Naive thymus-derived CD8-positive, alpha-beta T cell (primary cell): ENCODE data around the gene NCKAP5. TPM values are rescaled to one million over a fixed set of nuclear protein-coding genes. Genes with fewer than 3 reads are reported as not detected.

Experiments used
- ATAC-seq, 2 donors: fragments of 150-1000 bp; cut with Tn5 transposase in 1 of 2; sonication (Bioruptor Pico), chemical (Tn5 transposase) in 1 of 2; 1 replicate in 1 of 2; 2 replicates in 1 of 2; pipeline ENCODE4 v1.10.0; 2021; ENCODE audit warnings: mild to moderate bottlenecking in 2 of 2, moderate library complexity in 2 of 2
- POLR2A ChIA-PET: fragments of 350-600 bp; sonication (Branson Sonifier 250); formaldehyde crosslinking; loops from one replicate; lab custom pipeline; 2021; ENCODE audit warnings: antibody characterized with exemption; lab: Charles Lee
- DNase-seq, 10 donors: peaks; one replicate each; pipeline versions ENCODE4 v3.0.0 to v3.0.0-alpha.2; 2020 to 2022
- H3K27ac Mint-ChIP-seq, 10 donors: one replicate each; pipeline ENCODE4 v1.8.0; 2020 to 2022; ENCODE audit warnings: mild to moderate bottlenecking in 10 of 10, mixed read lengths in 10 of 10, moderate library complexity in 4 of 10, inconsistent platforms in 1 of 10
- H3K27me3 Mint-ChIP-seq, 5 donors: one replicate each; pipeline ENCODE4 v1.8.0; 2021 to 2022; ENCODE audit warnings: mixed read lengths in 5 of 5
- H3K36me3 Mint-ChIP-seq, 3 donors: one replicate each; pipeline ENCODE4 v1.8.0; 2020 to 2022; ENCODE audit warnings: mixed read lengths in 3 of 3, mild to moderate bottlenecking in 2 of 3, inconsistent platforms in 1 of 3
- H3K4me1 Mint-ChIP-seq, 4 donors: one replicate each; pipeline ENCODE4 v1.8.0; 2021 to 2022; ENCODE audit warnings: mixed read lengths in 4 of 4
- H3K4me3 Mint-ChIP-seq, 10 donors: one replicate each; pipeline ENCODE4 v1.8.0; 2020 to 2022; ENCODE audit warnings: mild to moderate bottlenecking in 10 of 10, mixed read lengths in 10 of 10, moderate library complexity in 6 of 10, inconsistent platforms in 1 of 10
- H3K9me3 Mint-ChIP-seq, 9 donors: one replicate each; pipeline ENCODE4 v1.8.0; 2020 to 2022; ENCODE audit warnings: mixed read lengths in 9 of 9, mild to moderate bottlenecking in 3 of 9, inconsistent platforms in 1 of 9, moderate library complexity in 1 of 9
- polyA plus RNA-seq, 3 donors: library from polyadenylated mRNA; unstranded; fragments of 300-500 nt; fragmentation: Illumina TruSeq; gene quantifications; one replicate each; pipeline ENCODE4 v1.2.3, GENCODE V29; 2021
- total RNA-seq, 8 experiments: library from RNA in 2 of 8; stranded (reverse) in 2 of 8; gene quantifications; one replicate each; pipeline ENCODE4 v1.2.3 and lab custom pipeline; 2021 to 2026

Gene NCKAP5
- total and polyA plus RNA-seq, 5 experiments from 2014 or later: not detected

DNA sequence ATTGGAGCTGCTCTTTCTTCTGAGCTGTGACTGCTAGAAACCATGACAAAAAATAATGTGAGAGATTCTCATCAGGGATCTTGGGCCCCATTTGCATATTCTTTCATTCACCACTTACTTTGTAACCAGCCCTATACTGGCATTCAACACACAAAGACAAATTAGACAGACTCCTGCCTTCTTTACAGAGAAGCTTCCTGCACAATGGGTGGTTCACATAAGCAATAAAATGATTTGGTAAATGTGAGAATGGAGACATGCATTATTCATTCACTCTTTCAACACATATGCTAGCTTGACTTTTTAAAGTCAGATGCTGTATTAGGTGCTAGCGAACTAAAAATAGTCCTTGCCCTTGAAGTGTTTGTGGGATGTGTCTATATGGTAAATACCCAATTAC lies 174.4 kb downstream of the NCKAP5 start:
- Mint-ChIP-seq H3K4me1 (peaks cover 0 to 3% (median 0%) of the 10 kb centered on the region in 4 donors), H3K27me3 (peaks cover 0 to 13% (median 6%) of the 10 kb centered on the region in 5 donors), H3K4me3 (no peak overlapping the region), H3K36me3 (peaks cover 0 to 5% (median 0%) of the 10 kb centered on the region in 3 donors), H3K27ac (no peak overlapping the region), H3K9me3 (peaks cover 0 to 46% (median 4%) of the 10 kb centered on the region in 9 donors)
- POLR2A ChIA-PET: no interaction called here
- ATAC-seq (no peak), DNase-seq (no peak)

DNA sequence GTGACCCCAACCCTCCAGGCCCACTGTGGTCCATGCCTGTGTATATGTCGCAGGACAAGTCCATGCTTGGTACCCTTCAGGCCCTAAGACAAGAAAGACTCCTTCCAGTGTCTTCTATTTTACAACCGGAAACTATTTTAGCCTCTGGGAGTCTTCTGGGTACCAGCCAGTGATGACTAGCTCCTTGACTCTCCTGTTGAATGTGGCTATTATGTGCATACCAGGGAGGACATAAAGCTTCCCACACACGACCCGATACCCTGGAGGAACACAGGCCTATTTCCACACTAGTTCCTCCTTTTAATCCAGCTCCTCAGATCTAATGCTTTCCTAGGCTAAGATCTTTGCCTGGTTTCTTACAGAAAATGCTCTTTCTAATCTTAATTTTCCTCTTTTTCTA lies 178.1 kb downstream of the NCKAP5 start:
- ATAC-seq (no peak), DNase-seq (no peak)
- Mint-ChIP-seq H3K36me3 (peaks cover 0 to 5% (median 0%) of the 10 kb centered on the region in 3 donors), H3K9me3 (peaks cover 3 to 47% (median 9%) of the 10 kb centered on the region in 9 donors), H3K4me1 (peaks cover 0 to 3% (median 0%) of the 10 kb centered on the region in 4 donors), H3K27me3 (peaks cover 0 to 13% (median 4%) of the 10 kb centered on the region in 5 donors), H3K27ac (no peak overlapping the region), H3K4me3 (no peak overlapping the region)
- POLR2A ChIA-PET: no interaction called here

- no peak overlapping the region for H3K4me3 Mint-ChIP-seq
- no peak overlapping the region for H3K27ac Mint-ChIP-seq
- ATAC-seq (no peak), DNase-seq (no peak)
- peaks cover 0 to 3% (median 0%) of the 10 kb centered on the region in 4 donors for H3K4me1 Mint-ChIP-seq
- H3K36me3 Mint-ChIP-seq: peaks cover 0 to 5% (median 0%) of the 10 kb centered on the region in 3 donors
- POLR2A ChIA-PET: no interaction called here
- H3K9me3 Mint-ChIP-seq: peaks cover 3 to 47% (median 9%) of the 10 kb centered on the region in 9 donors
- peaks cover 0 to 13% (median 4%) of the 10 kb centered on the region in 5 donors for H3K27me3 Mint-ChIP-seq
Measured at GRCh38 chr2:133389569-133389968, 178.7 kb downstream of the NCKAP5 start.

DNA sequence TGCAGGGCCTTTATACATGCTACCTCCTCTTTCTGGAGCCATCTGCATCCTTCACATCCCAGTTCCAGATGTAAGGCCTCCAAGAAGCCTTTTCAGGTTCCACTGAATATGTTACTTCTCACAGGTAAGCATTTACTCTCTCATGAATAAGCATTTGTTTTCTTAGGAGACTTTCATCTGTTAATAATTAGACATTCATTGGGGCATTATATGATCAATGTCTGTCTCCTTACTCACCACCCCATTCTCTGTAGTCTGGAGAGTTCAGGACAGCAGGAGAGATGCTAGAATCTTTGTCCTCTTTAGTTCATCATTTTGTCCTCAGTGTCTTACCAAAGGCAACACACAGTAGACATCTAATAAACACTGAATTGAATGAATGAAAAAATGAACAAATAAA lies 185.7 kb downstream of the NCKAP5 start:
- H3K27me3 Mint-ChIP-seq: no peaks in the 10 kb centered on the region
- no peak for DNase-seq
- no peaks in the 10 kb centered on the region for H3K4me1 Mint-ChIP-seq
- H3K36me3 Mint-ChIP-seq: no peaks in the 10 kb centered on the region
- POLR2A ChIA-PET: no interaction called here
- ATAC-seq: no peak
- H3K4me3 Mint-ChIP-seq: no peak overlapping the region
- peaks cover 2 to 28% (median 6%) of the 10 kb centered on the region in 9 donors for H3K9me3 Mint-ChIP-seq
- H3K27ac Mint-ChIP-seq: no peak overlapping the region

GRCh38 chr2:133380991-133381390 lies 187.3 kb downstream of the NCKAP5 start:
- Mint-ChIP-seq H3K36me3 (no peaks in the 10 kb centered on the region), H3K27ac (no peak overlapping the region), H3K27me3 (no peaks in the 10 kb centered on the region), H3K4me1 (no peaks in the 10 kb centered on the region), H3K4me3 (no peak overlapping the region), H3K9me3 (peaks cover 0 to 20% (median 3%) of the 10 kb centered on the region in 9 donors)
- ATAC-seq (no peak), DNase-seq (no peak)
- POLR2A ChIA-PET: no interaction called here

DNA sequence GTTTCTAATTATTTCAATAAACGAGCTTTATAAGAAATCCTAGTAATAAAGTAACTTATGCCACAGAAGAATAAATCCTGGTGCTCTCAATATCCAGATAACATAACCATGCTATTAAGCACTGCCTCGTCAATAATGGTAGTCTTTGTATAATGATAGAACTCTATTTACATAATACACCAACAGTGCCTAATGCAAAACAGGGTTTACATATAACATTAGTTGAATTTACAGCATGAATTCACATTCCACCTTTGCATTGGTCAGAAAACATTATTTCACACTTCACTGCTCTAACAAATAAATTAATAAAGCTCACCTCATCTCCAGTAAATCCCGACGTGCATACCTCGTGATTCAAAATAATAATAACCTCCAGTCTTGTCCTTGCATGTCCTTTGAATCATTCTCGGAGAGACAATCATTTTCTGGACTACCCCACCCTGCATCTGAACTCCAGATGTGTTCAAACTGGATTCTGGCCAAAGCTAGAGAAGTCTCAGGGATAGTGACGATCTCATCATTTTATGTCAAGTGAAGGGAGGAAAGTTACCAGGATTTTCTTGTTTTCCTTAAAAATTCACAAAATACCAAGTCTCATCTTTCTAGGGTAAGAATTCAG lies 189.2 kb downstream of the NCKAP5 start:
- no peak for ATAC-seq
- no peak overlapping the region for H3K27ac Mint-ChIP-seq
- H3K4me1 Mint-ChIP-seq: no peaks in the 10 kb centered on the region

GRCh38 chr2:133378386-133378785 lies 189.9 kb downstream of the NCKAP5 start:
- POLR2A ChIA-PET: no interaction called here
- ATAC-seq: no peak
- H3K36me3 Mint-ChIP-seq: no peaks in the 10 kb centered on the region

More for the DNA sequence above, 189.2 kb downstream of the NCKAP5 start:
- H3K4me3 Mint-ChIP-seq: no peak overlapping the region
- no peak for DNase-seq
- POLR2A ChIA-PET: no interaction called here
- no peaks in the 10 kb centered on the region for H3K27me3 Mint-ChIP-seq
- H3K9me3 Mint-ChIP-seq: peaks cover 0 to 20% (median 2%) of the 10 kb centered on the region in 9 donors
- no peaks in the 10 kb centered on the region for H3K36me3 Mint-ChIP-seq

DNA sequence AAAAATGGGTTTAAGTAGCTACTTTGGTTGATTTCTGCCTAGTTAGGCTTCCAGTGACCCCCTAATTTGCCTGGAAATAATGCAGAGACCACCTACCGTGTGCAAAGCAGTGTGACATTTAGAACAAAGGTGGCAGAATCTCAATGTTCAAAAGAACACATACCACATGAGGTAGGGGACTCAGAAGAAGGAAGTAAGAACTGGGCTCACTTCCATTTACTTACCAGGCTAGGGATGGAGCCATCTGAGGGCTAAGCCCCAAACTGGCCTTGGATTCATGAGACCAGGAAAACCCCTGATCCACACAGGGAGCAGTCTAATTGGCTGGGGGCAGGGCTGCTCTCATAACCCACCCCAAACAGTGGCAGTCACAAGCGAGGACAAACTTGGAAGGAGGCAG lies 190.7 kb downstream of the NCKAP5 start:
- Mint-ChIP-seq H3K4me3 (no peak overlapping the region), H3K27ac (no peak overlapping the region), H3K27me3 (no peaks in the 10 kb centered on the region), H3K4me1 (no peaks in the 10 kb centered on the region), H3K9me3 (peaks cover 0 to 26% (median 5%) of the 10 kb centered on the region in 9 donors), H3K36me3 (no peaks in the 10 kb centered on the region)
- POLR2A ChIA-PET: no interaction called here
- DNase-seq: no peak
- ATAC-seq: no peak

More at GRCh38 chr2:133378386-133378785, 189.9 kb downstream of the NCKAP5 start:
- H3K4me3 Mint-ChIP-seq: no peak overlapping the region
- no peaks in the 10 kb centered on the region for H3K4me1 Mint-ChIP-seq
- no peaks in the 10 kb centered on the region for H3K27me3 Mint-ChIP-seq
- H3K9me3 Mint-ChIP-seq: peaks cover 0 to 24% (median 2%) of the 10 kb centered on the region in 9 donors
- H3K27ac Mint-ChIP-seq: no peak overlapping the region
- no peak for DNase-seq

GRCh38 chr2:133377021-133377481 lies 191.2 kb downstream of the NCKAP5 start:
- Mint-ChIP-seq H3K4me3 (no peak overlapping the region), H3K27ac (no peak overlapping the region), H3K36me3 (no peaks in the 10 kb centered on the region), H3K27me3 (no peaks in the 10 kb centered on the region), H3K4me1 (no peaks in the 10 kb centered on the region), H3K9me3 (peaks cover 0 to 24% (median 0%) of the 10 kb centered on the region in 9 donors)
- DNase-seq (no peak), ATAC-seq (no peak)
- POLR2A ChIA-PET: no interaction called here

DNA sequence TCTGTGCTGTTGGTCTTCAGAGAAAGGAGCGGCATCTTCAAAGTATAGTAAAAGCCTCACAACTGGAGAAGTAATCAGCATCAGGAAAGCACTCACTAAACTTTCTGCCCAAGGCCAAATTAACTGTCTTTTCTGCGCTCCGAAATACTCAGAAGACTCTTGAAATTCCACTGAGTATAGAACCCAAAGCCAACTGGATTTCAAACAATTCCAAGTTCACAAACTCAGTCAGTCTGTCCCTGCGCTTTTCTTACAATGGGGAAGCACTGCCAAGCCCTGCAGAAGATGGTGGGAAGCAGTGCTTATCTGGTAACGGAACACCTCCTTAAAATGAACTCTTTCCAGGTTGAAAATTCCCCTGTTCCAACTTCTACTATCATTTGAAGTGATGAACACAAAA lies 193.5 kb downstream of the NCKAP5 start:
- Mint-ChIP-seq H3K4me3 (no peak overlapping the region), H3K27me3 (no peaks in the 10 kb centered on the region), H3K4me1 (no peaks in the 10 kb centered on the region), H3K9me3 (peaks cover 0 to 29% (median 0%) of the 10 kb centered on the region in 9 donors), H3K36me3 (no peaks in the 10 kb centered on the region), H3K27ac (no peak overlapping the region)
- POLR2A ChIA-PET: no interaction called here
- ATAC-seq (no peak), DNase-seq (no peak)

DNA sequence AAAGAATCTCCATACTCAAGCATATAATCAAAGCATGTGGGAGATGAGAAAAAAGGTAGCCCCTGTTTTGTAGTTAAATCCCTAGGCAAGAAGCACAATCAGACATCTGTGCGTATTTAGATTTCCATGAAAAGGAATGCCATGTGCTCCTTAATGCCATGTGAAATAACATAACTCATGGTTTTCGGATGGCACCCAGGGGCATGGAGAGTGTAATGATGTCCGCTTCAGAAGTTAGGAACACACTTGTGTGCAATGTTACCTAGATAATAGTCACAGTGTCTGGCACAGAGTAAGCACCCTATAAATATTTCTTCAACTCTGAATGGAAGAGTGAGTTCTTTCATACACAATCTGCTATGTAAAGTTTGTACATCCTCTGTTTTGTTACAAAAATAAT lies 197.0 kb downstream of the NCKAP5 start:
- no peaks in the 10 kb centered on the region for H3K36me3 Mint-ChIP-seq
- H3K4me1 Mint-ChIP-seq: no peaks in the 10 kb centered on the region
- DNase-seq: no peak
- no peak for ATAC-seq
- POLR2A ChIA-PET: no interaction called here
- no peak overlapping the region for H3K27ac Mint-ChIP-seq
- no peak overlapping the region for H3K4me3 Mint-ChIP-seq
- peaks cover 0 to 4% (median 0%) of the 10 kb centered on the region in 5 donors for H3K27me3 Mint-ChIP-seq
- H3K9me3 Mint-ChIP-seq: peaks cover 0 to 31% (median 0%) of the 10 kb centered on the region in 9 donors

DNA sequence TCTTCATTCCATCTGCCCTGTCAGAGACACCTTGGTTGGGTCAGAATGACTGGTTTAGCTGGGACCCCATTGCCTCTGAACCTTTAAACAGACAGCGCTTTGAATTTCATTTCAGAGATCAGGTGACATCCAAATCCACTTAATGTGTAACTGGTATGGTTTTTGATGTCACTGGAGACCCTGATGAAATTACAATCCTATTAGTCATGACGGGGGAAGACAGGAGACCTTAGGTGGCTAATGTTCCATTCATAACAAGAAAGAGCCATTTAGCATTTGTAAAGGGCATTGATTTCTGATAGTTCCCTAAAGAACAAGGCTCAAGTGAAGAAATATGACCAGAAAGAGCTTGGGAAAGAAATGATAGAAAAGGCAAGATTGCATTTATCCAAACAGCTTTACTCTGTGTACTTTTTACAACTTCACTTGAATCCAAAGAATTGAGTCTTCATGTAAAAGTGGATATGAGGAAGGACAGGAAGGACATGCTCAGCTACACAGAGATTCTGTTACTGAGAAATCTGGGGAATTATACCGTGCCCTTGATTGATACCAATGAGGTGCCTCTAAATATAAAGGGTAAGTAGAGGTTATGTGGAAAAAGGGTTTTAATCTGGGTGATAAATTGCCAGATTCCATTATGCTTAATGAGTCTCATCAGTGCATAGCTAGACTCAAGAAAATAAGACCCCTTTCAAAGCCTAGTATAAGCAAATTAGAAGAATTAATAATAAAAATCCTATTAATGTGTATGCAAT lies 198.2 kb downstream of the NCKAP5 start:
- POLR2A ChIA-PET: no interaction called here
- peaks cover 0 to 4% (median 0%) of the 10 kb centered on the region in 5 donors for H3K27me3 Mint-ChIP-seq
- H3K4me1 Mint-ChIP-seq: no peaks in the 10 kb centered on the region
- DNase-seq (no peak), ATAC-seq (no peak)
- no peaks in the 10 kb centered on the region for H3K36me3 Mint-ChIP-seq
- peak overlapping the region in 1 of 10 donors; percentile 25 for H3K27ac Mint-ChIP-seq
- H3K4me3 Mint-ChIP-seq: no peak overlapping the region
- H3K9me3 Mint-ChIP-seq: peaks cover 0 to 28% (median 0%) of the 10 kb centered on the region in 9 donors

- DNase-seq: no peak
- Mint-ChIP-seq H3K9me3 (peaks cover 0 to 13% (median 0%) of the 10 kb centered on the region in 9 donors), H3K27me3 (peaks cover 0 to 4% (median 0%) of the 10 kb centered on the region in 5 donors), H3K36me3 (no peaks in the 10 kb centered on the region), H3K4me1 (no peaks in the 10 kb centered on the region), H3K4me3 (no peak overlapping the region), H3K27ac (no peak overlapping the region)
- POLR2A ChIA-PET: no interaction called here
- ATAC-seq: no peak
Measured at GRCh38 chr2:133365117-133365516, 203.1 kb downstream of the NCKAP5 start.
